T-helper 1 cell treated with Interleukin-12 subunit alpha and Interleukin-12 subunit beta and Interleukin-4 antibody, amounts not matched to agents 30 ng/mL and 1 ng/mL, for 36 hours (primary cell): ENCODE measurements around the gene ITGAL. TPM values are rescaled to one million over a fixed set of nuclear protein-coding genes. Genes with fewer than 3 reads are reported as not detected.
"Not testable (repeated sequence)": the region's sequence is repeated elsewhere in the genome, so short reads cannot be mapped to it uniquely, and the experiment has no call there.

Experiments used
- intact Hi-C: fragments of 100-400 bp; cut with micrococcal nuclease; formaldehyde crosslinking; loops from one replicate; pipeline ENCODE4 v1.15.1; 2024
- total RNA-seq: library from RNA; stranded (reverse); gene quantifications from 2 replicates; pipeline ENCODE4 v1.2.3, GENCODE V29; 2022

The ITGAL gene
- total RNA-seq, 1 donor from 2014 or later: 660 TPM

- intact Hi-C loops: loop anchor here (5.0 kb wide), 1 partner anchor 58 kb away; the partner anchor contains the start of gene DCTPP1
Observed at GRCh38 chr16:30490210-30490609, 17.7 kb downstream of the ITGAL start.

DNA sequence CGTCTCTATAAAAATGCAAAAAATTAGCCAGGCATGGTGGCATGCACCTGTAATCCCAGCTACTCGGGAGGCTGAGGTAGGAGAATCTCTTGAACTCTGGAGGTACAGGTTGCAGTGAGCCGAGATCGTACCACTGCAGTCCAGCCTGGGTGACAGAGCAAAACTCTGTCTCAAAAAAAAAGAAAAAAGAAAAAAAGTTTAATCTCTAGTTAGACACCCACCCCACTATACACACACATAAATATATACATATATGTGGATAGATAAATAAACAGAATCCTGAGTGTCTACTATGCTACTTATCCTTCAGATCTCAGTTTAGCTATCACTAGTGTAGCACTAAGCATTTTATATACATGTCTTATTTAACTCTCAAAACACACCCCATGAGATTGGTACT is 18.7 kb downstream of the ITGAL start:
- intact Hi-C loops: loop anchor here (5.0 kb wide), 1 partner anchor 59 kb away; the partner anchor contains the start of gene DCTPP1

GRCh38 chr16:30491744-30492308 is 19.3 kb downstream of the ITGAL start:
- intact Hi-C loops: loop anchor here (5.0 kb wide), 1 partner anchor 60 kb away; the partner anchor contains the start of gene DCTPP1

- intact Hi-C loops: loop anchor here (2.0 to 5.0 kb wide), 2 partner anchors 13 to 62 kb away; partner anchors contain the start of gene DCTPP1
Observed at GRCh38 chr16:30493941-30494488, 21.5 kb downstream of the ITGAL start.

GRCh38 chr16:30494709-30495108 is 22.2 kb downstream of the ITGAL start:
- intact Hi-C loops: loop anchor here (2.0 to 5.0 kb wide), 2 partner anchors 14 to 62 kb away; partner anchors contain the start of gene DCTPP1

GRCh38 chr16:30499284-30499683 is 26.7 kb downstream of the ITGAL start:
- intact Hi-C loops: no loop called here

DNA sequence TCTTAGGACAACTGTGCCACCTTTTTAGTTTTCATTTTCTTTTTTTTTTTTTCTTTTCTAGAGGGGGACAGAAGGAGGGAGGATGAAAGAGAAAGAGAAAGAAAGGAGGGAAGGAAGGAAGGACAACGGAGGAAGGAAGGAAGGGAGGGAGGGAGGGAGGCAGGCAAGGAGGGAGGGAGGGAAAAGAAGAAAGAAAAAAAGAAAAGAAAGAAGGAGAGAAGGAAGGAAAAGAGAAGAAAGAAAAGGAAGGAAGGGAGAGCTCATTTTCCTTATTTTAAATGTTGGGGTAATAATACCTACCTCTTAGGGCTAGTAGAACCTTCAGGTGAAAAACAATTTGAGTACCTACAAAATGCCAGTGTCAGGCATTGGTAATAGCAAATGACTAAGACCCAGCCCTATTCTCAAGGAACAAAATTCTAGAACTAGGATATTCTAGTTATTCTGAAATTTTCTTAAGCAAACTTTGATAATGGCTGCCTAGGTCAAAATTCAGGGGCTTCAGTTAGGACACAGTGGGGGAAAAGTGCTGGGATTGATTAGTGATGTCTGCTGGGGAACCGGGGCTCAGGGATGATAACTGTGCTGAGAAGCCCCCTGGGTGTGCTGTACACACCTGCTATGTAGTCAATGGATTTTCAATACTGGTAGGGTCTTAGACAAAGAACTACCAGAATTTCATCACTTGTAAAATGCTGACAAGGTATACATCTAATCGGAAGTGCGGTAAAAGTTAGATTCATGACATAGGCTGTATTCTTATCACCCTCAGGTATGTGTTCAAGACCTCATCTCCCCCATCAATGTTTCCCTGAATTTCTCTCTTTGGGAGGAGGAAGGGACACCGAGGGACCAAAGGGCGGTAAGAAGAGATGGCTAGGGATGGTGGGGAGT is 31.1 kb downstream of the ITGAL start:
- intact Hi-C loops: loop anchor here (5.0 kb wide), 1 partner anchor 94 kb away; no protein-coding TSS in a partner anchor

DNA sequence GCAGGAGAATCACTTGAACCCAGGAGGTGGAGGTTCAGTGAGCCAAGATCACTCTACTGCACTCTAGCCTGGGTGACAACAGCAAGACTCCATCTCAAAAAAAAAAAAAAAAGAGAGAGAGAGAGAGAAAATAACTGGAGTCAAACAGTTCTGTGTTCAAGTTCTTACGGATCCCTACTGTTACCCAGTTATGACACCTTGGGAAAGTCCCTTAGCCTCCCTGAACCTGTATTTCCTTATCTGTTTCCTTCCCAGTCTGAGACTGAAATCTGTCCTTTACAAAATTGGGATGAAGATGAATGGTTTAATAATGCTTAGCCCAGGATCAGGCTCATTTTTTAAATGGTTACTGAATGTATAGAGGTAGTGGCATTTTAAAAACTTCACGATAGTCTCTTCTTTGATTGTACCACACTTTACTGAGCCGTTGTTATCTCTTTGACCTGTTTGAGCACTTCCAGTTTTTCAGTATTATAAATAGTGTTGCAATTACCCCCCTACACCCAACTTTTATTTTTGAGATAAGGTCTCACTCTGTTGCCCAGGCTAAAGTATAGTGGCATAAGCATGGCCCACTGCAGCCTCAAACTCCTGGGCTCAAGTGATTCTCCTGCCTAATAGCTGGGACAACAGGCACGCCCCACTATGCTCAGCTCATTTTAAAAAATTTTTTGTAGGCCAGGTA is 36.7 kb downstream of the ITGAL start:
- intact Hi-C loops: no loop called here

- intact Hi-C loops: no loop called here
Observed at GRCh38 chr16:30510376-30510938, 37.9 kb downstream of the ITGAL start.

- intact Hi-C loops: no loop called here
Observed at GRCh38 chr16:30511509-30511908, 39.0 kb downstream of the ITGAL start.

DNA sequence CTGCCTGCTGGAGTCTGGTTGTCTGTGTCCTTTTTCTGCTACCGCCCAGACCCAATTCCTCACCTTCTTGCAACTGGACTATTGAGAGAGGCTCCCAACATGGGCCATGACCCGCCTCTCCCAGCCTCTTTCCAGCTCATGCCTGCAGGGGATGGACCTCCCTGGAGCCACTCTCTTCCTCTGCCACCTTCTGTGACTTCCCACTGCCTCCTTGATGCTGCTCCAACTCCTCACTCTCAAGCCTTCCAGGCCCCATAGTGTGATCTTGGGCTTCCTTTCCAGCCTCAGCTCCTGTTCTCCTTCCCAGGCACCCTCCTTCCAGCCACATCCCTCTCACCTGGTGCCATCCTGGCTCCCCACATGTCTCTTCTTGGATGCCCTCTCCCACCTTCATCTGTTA is 42.7 kb downstream of the ITGAL start:
- intact Hi-C loops: no loop called here

DNA sequence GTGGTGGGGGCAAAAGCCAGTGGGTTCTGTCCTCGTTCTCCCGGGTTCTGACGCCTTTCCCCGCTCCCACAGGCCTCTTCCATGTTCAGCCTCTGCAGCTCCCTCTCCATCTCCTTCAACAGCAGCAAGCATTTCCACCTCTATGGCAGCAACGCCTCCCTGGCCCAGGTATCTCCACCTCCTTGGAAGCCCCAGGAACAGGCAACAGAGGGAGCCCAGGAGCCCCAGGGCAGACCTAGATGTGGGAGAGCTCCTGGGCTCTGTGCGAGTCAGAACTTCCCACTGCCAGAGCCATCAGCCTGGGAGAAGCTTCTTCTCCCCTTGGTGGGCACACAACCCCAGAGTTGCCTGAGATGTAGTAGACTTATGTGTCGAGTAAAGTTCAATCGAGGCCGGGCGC is 46.0 kb downstream of the ITGAL start:
- intact Hi-C loops: loop anchor here (2.0 kb wide), 1 partner anchor 22 kb away; no protein-coding TSS in a partner anchor

GRCh38 chr16:30519120-30520049 is 46.8 kb downstream of the ITGAL start:
- intact Hi-C loops: loop anchor here (2.0 kb wide), 1 partner anchor 23 kb away; no protein-coding TSS in a partner anchor

- intact Hi-C loops: no loop called here
Observed at GRCh38 chr16:30521476-30521872, 48.9 kb downstream of the ITGAL start.

- intact Hi-C loops: no loop called here
Observed at GRCh38 chr16:30521873-30522641, 49.5 kb downstream of the ITGAL start.

- intact Hi-C loops: not testable (repeated sequence)
Observed at GRCh38 chr16:30522702-30523463, 50.3 kb downstream of the ITGAL start.

DNA sequence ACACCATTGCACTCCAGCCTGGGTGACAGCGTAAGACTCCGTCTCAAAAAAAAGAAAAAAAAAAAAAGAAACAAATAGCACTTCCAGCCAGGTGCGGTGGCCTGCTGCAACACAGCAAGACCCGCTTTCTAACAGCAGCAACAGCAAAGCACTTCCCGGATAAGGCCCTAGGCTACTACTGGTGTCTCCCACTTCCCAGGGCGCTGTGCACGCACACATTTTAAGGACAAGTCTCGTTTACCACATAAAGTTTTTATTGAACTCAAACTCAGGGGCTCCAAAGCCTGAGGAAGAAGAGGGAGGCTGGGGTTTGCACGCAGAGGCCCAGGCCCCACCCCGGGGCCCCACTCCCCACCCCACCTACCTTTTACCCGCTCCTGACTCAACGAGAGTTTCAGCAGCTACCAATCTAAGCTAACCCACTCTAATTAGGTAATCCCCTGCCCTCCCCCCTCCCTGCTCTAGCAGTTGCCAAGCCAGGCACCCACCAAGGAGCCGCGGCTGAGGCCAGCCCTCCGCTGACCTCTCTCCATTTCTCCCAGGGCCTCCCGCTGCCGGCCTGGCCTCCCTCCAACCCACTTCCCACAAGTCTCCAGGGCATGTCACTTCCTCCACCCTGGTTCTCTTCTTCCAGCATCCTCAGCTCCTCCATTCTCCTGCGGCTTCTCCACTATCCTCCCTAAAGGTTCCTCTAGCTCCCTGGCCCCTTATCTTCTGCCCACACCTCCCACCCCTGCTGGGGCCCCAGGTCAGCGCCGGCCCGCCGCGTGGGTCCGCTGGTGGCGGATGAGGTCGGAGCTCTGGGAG is 51.4 kb downstream of the ITGAL start:
- intact Hi-C loops: no loop called here
